NOMO-1 (cell line): ENCODE data around the gene CSNK1D.
"Not testable (repeated sequence)": the region's sequence is repeated elsewhere in the genome, so short reads cannot be mapped to it uniquely, and the experiment has no call there.

Experiments
- DNase-seq, 2 experiments: peaks; one replicate each; lab custom pipeline; 2025; ENCODE audit not compliant: unreplicated experiment in 2 of 2; lab: John Stamatoyannopoulos, UW

CSNK1D gene

GRCh38 chr17:82217120-82217529 lies 56.4 kb downstream of the CSNK1D start:
- no peak for DNase-seq

- DNase-seq, result peak; percentile 94 to 96
Observed at GRCh38 chr17:82216301-82217119, 57.0 kb downstream of the CSNK1D start.

GRCh38 chr17:82215972-82216300 lies 57.6 kb downstream of the CSNK1D start:
- DNase-seq, result no peak

GRCh38 chr17:82215095-82215971 lies 58.2 kb downstream of the CSNK1D start:
- peak; percentile 60 to 77 for DNase-seq

GRCh38 chr17:82214012-82214628 lies 59.4 kb downstream of the CSNK1D start:
- DNase-seq, result no peak

- DNase-seq, result no peak
Observed at GRCh38 chr17:82213251-82214011, 60.1 kb downstream of the CSNK1D start.

- DNase-seq, result peak; percentile 43 to 66
Observed at GRCh38 chr17:82212331-82213250, 60.9 kb downstream of the CSNK1D start, which contains the start of gene CCDC57. Gene CCDC57, minus strand, starts transcription at chr17:82212842. Its CDS starts 10,898 bp downstream, at chr17:82201944.

- not testable (repeated sequence) for DNase-seq
Observed at GRCh38 chr17:82210655-82211054, 62.8 kb downstream of the CSNK1D start.

- peak; percentile 80 to 86 for DNase-seq
Observed at GRCh38 chr17:82205720-82206508, 67.6 kb downstream of the CSNK1D start.

- DNase-seq, result peak in 1 of 2 experiments; percentile 49
Observed at GRCh38 chr17:82204831-82205719, 68.4 kb downstream of the CSNK1D start.

- DNase-seq, result no peak
Observed at GRCh38 chr17:82203920-82204319, 69.6 kb downstream of the CSNK1D start.

GRCh38 chr17:82202981-82203380 lies 70.5 kb downstream of the CSNK1D start:
- no peak for DNase-seq

- DNase-seq, result no peak
Observed at GRCh38 chr17:82201498-82201910, 72.0 kb downstream of the CSNK1D start.

GRCh38 chr17:82200743-82201497 lies 72.6 kb downstream of the CSNK1D start:
- DNase-seq, result peak; percentile 23 to 41

- peak; percentile 32 to 46 for DNase-seq
Observed at GRCh38 chr17:82200135-82200534, 73.4 kb downstream of the CSNK1D start.

GRCh38 chr17:82199496-82199895 lies 74.0 kb downstream of the CSNK1D start:
- no peak for DNase-seq

- no peak for DNase-seq
Observed at GRCh38 chr17:82198092-82198491, 75.4 kb downstream of the CSNK1D start.
